Loucy (cell line): ENCODE results near the gene RTCA.

Experiments used
- CTCF ChIP-seq: fragments of 200-600 bp; sonication (generic); conservative IDR thresholded peaks from 2 replicates; pipeline ENCODE4 v1.5.1; 2014; ENCODE audit warnings: mild to moderate bottlenecking, antibody characterized with exemption, low read length
- EZH2phosphoT487 ChIP-seq: fragments of 200-600 bp; IDR thresholded peaks from 2 replicates; pipeline ENCODE4 v1.6.1; 2018; ENCODE audit warnings: antibody characterized with exemption, mild to moderate bottlenecking, moderate library complexity, borderline replicate concordance

- TF ChIP-seq CTCF (no peak), EZH2phosphoT487 (no peak)
Measured at GRCh38 chr1:100304227-100304626, 38.2 kb downstream of the RTCA start.
